Esophagus muscularis mucosa (tissue), 4 donors: ENCODE results near the gene THG1L. TPM values are rescaled to one million over a fixed set of nuclear protein-coding genes. Genes with fewer than 3 reads are reported as not detected.
"Not testable (repeated sequence)": the region's sequence is repeated elsewhere in the genome, so short reads cannot be mapped to it uniquely, and the experiment has no call there.

Source experiments
- DNase-seq: peaks from one replicate; pipeline ENCODE4 v3.0.0-alpha.2; 2017; ENCODE audit errors: extremely low spot score
- H3K27ac ChIP-seq, 4 donors: fragments of 200-600 bp; sonication (generic); replicated peaks in 1 of 4; 1 replicate in 3 of 4; 2 replicates in 1 of 4; pipeline ENCODE4 v1.5.1; 2016 to 2019; ENCODE audit warnings: mild to moderate bottlenecking in 1 of 4
- H3K27me3 ChIP-seq, 4 donors: fragments of 200-600 bp; sonication (generic); one replicate each; pipeline versions ENCODE4 v1.5.1 to v1.6.0; 2016 to 2019
- H3K36me3 ChIP-seq, 4 donors: fragments of 200-600 bp; sonication (generic); one replicate each; pipeline ENCODE4 v1.5.1; 2016 to 2019
- H3K4me1 ChIP-seq, 4 donors: fragments of 200-600 bp; sonication (generic); one replicate each; pipeline ENCODE4 v1.5.1; 2016 to 2019
- H3K4me3 ChIP-seq, 4 donors: fragments of 200-600 bp; sonication (generic); 1 replicate in 2 of 4; 2 replicates in 2 of 4; pipeline ENCODE4 v1.5.1; 2016 to 2019; ENCODE audit warnings: mild to moderate bottlenecking in 4 of 4, moderate library complexity in 1 of 4
- H3K9me3 ChIP-seq, 4 donors: fragments of 200-600 bp; sonication (generic); 1 replicate in 3 of 4; 2 replicates in 1 of 4; pipeline ENCODE4 v1.5.1; 2016 to 2019
- EP300 ChIP-seq: sonication (generic); formaldehyde crosslinking; IDR thresholded peaks from one replicate; pipeline ENCODE4 v1.6.1; 2017; ENCODE audit warnings: antibody characterized with exemption
- POLR2A ChIP-seq: fragments of 450-650 bp; IDR thresholded peaks from one replicate; pipeline ENCODE4 v1.6.1; 2017; ENCODE audit warnings: antibody characterized with exemption, moderate library complexity, mild to moderate bottlenecking, low read depth
- POLR2AphosphoS5 ChIP-seq, 2 donors: sonication (generic); formaldehyde crosslinking; IDR thresholded peaks; one replicate each; pipeline ENCODE4 v1.6.1; 2017; ENCODE audit warnings: antibody characterized with exemption in 2 of 2
- WGBS: methylation state at CpG from one replicate; pipeline ENCODE4 v1.1.5; 2018; 5-methylcytosine and 5-hydroxymethylcytosine counted together
- intact Hi-C: fragments of 100-400 bp; cut with DNase I; formaldehyde crosslinking; loops from one replicate; pipeline ENCODE4 v1.15.1; 2023
- total RNA-seq, 4 donors: library from RNA; depleted of rRNA; stranded (reverse); fragments of >200 nt; gene quantifications; one replicate each; pipeline versions ENCODE4 v1.1.0 to v1.2.1, GENCODE V29; 2016
- TF ChIP-seq, protein P1 (sequence below), 3 experiments: fragments of 200-600 bp in 2 of 3; fragments of 450-650 bp in 1 of 3; sonication (generic) in 2 of 3; IDR thresholded peaks; one replicate each; pipeline ENCODE4 v1.5.1; 2017 to 2019; ENCODE audit warnings: antibody characterized with exemption in 3 of 3, mild to moderate bottlenecking in 2 of 3, moderate library complexity in 1 of 3

Gene THG1L
- total RNA-seq, 4 donors from 2014 or later = 14.1 to 22.7 (median 20.7) TPM

GRCh38 chr5:157713830-157714595, 17.2 kb upstream of the THG1L start:
- Histone ChIP-seq H3K27ac (no peak overlapping the region), H3K4me3 (no peak overlapping the region), H3K9me3 (no peaks in the 10 kb centered on the region), H3K4me1 (peaks cover 8 to 24% (median 14%) of the 10 kb centered on the region in 4 donors), H3K36me3 (no peaks in the 10 kb centered on the region), H3K27me3 (no peaks in the 10 kb centered on the region)
- intact Hi-C loops = loop anchor here (10.0 kb wide), 1 partner anchor 139 kb away; the partner anchor contains the start of gene ADAM19
- TF ChIP-seq POLR2A = no peak
- TF ChIP-seq EP300 = no peak
- TF ChIP-seq, protein P1, sequence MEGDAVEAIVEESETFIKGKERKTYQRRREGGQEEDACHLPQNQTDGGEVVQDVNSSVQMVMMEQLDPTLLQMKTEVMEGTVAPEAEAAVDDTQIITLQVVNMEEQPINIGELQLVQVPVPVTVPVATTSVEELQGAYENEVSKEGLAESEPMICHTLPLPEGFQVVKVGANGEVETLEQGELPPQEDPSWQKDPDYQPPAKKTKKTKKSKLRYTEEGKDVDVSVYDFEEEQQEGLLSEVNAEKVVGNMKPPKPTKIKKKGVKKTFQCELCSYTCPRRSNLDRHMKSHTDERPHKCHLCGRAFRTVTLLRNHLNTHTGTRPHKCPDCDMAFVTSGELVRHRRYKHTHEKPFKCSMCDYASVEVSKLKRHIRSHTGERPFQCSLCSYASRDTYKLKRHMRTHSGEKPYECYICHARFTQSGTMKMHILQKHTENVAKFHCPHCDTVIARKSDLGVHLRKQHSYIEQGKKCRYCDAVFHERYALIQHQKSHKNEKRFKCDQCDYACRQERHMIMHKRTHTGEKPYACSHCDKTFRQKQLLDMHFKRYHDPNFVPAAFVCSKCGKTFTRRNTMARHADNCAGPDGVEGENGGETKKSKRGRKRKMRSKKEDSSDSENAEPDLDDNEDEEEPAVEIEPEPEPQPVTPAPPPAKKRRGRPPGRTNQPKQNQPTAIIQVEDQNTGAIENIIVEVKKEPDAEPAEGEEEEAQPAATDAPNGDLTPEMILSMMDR (IDR thresholded peaks at IDR 0.05) = no peak
- no peak for TF ChIP-seq POLR2AphosphoS5 (IDR thresholded peaks at IDR 0.05)
- DNase-seq = no peak
- WGBS = 91% methylated on average over 4 of the region's 4 CpGs

GRCh38 chr5:157714596-157714864, 16.7 kb upstream of the THG1L start:
- Histone ChIP-seq H3K9me3 (no peaks in the 10 kb centered on the region), H3K27ac (no peak overlapping the region), H3K4me3 (no peak overlapping the region), H3K27me3 (no peaks in the 10 kb centered on the region), H3K36me3 (no peaks in the 10 kb centered on the region), H3K4me1 (peaks cover 8 to 24% (median 15%) of the 10 kb centered on the region in 4 donors)
- intact Hi-C loops = loop anchor here (10.0 kb wide), 1 partner anchor 140 kb away; the partner anchor contains the start of gene ADAM19
- TF ChIP-seq POLR2A = no peak
- TF ChIP-seq, protein P1 (IDR thresholded peaks at IDR 0.05) = no peak
- no peak for TF ChIP-seq EP300
- DNase-seq = no peak

- DNase-seq = no peak
- WGBS = 0% methylated on average over 4 of the region's 4 CpGs
- Histone ChIP-seq H3K9me3 (no peaks in the 10 kb centered on the region), H3K27me3 (no peaks in the 10 kb centered on the region), H3K4me3 (peak overlapping the region in 1 of 4 donors; percentile 22), H3K4me1 (peaks cover 8 to 17% (median 12%) of the 10 kb centered on the region in 4 donors), H3K27ac (peak overlapping the region in 1 of 4 donors; percentile 10), H3K36me3 (no peaks in the 10 kb centered on the region)
- intact Hi-C loops = loop anchor here (2.0 to 10.0 kb wide), 5 partner anchors 46 to 391 kb away; partner anchors contain the start of genes ADAM19 and C5orf52
- TF ChIP-seq, protein P1 (IDR thresholded peaks at IDR 0.05) = peak; percentile 60 to 75 (median 69)
- TF ChIP-seq EP300 = no peak
Measured at GRCh38 chr5:157718519-157718918, 12.7 kb upstream of the THG1L start.

DNA sequence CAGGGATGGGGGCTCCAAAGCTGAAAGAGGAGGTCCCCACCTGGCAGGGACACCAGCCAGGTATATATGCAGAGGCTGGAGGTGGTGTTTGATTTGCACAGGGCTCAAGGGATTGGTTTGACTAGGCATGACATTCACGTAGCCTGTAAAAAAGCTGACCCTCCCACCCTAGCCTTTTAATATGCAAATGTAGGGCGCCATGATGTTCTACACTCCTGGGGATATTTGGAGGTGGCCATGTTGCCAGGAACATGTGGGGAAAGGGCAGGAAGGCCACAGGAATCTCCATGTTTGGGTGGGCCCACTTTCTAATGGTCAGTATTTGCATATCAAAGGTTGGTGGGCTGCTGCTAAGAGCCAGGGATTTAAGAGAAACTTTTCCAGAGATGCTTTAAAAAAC, 12.0 kb upstream of the THG1L start:
- no peak for TF ChIP-seq POLR2AphosphoS5 (IDR thresholded peaks at IDR 0.05)
- no peak for TF ChIP-seq POLR2A
- no peak for TF ChIP-seq EP300

GRCh38 chr5:157721159-157721558, 10.1 kb upstream of the THG1L start:
- TF ChIP-seq POLR2AphosphoS5 (IDR thresholded peaks at IDR 0.05) (no peak), POLR2A (no peak), EP300 (no peak)
- TF ChIP-seq, protein P1 (IDR thresholded peaks at IDR 0.05) = no peak
- intact Hi-C loops = no loop called here
- H3K36me3 ChIP-seq = no peaks in the 10 kb centered on the region
- no peak overlapping the region for H3K27ac ChIP-seq
- no peak overlapping the region for H3K4me3 ChIP-seq
- H3K9me3 ChIP-seq = no peaks in the 10 kb centered on the region
- H3K27me3 ChIP-seq = no peaks in the 10 kb centered on the region
- peaks cover 8 to 17% (median 12%) of the 10 kb centered on the region in 4 donors for H3K4me1 ChIP-seq
- 89% methylated on average over 6 of the region's 6 CpGs for WGBS
- DNase-seq = no peak

More for the DNA sequence above, 12.0 kb upstream of the THG1L start:
- no peak for DNase-seq
- intact Hi-C loops = loop anchor here (2.0 to 10.0 kb wide), 5 partner anchors 47 to 392 kb away; partner anchors contain the start of genes ADAM19 and C5orf52
- Histone ChIP-seq H3K4me3 (no peak overlapping the region), H3K4me1 (peaks cover 8 to 17% (median 12%) of the 10 kb centered on the region in 4 donors), H3K9me3 (no peaks in the 10 kb centered on the region), H3K27ac (no peak overlapping the region), H3K27me3 (no peaks in the 10 kb centered on the region), H3K36me3 (no peaks in the 10 kb centered on the region)
- 100% methylated on average over 2 of the region's 2 CpGs for WGBS

DNA sequence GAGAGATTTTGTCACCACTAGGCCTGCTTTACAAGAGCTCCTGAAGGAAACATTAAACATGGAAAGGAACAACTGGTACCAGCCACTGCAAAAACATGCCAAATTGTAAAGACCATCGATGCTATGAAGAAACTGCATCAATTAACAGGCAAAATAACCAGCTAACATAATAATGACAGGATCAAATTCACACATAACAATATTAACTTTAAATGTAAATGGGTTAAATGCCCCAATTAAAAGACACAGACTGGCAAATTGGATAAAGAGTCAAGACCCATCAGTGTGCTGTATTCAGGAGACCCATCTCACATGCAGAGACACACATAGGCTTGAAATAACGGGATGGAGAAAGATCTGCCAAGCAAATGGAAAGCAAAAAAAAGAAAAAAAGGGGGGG, 8.3 kb upstream of the THG1L start:
- DNase-seq, intact Hi-C loops: not testable (repeated sequence)
- 80% methylated on average over 2 of the region's 2 CpGs for WGBS

GRCh38 chr5:157726607-157727006, 4.6 kb upstream of the THG1L start:
- intact Hi-C loops, H3K4me3 ChIP-seq, H3K27ac ChIP-seq, DNase-seq, H3K4me1 ChIP-seq, H3K36me3 ChIP-seq, H3K27me3 ChIP-seq, H3K9me3 ChIP-seq: not testable (repeated sequence)
- 92% methylated on average over 2 of the region's 2 CpGs for WGBS

More for the DNA sequence above, 8.3 kb upstream of the THG1L start:
- H3K4me3 ChIP-seq, H3K27ac ChIP-seq, H3K27me3 ChIP-seq, H3K9me3 ChIP-seq, H3K36me3 ChIP-seq: not testable (repeated sequence)
- peaks cover 8 to 13% (median 10%) of the 10 kb centered on the region in 4 donors for H3K4me1 ChIP-seq

DNA sequence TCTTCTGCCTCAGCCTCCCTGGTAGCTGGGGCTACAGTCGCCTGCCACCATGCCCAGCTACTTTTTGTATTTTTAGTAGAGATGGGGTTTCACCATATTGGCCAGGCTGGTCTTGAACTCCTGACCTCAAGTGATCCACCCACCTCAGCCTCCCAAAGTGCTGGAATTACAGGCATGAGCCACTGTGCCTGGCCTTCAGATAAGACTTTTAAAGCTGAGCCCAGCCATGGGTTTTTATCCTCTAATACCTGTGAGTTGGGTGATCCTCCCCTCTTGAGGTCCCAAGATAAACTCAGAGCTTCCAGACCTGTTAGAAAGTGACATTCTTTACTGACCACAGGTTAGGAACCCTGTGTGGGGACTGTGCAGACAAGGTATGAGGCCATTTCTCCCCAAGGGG, 3.4 kb upstream of the THG1L start:
- H3K4me1 ChIP-seq, H3K36me3 ChIP-seq, H3K9me3 ChIP-seq, H3K27ac ChIP-seq, H3K27me3 ChIP-seq, intact Hi-C loops, H3K4me3 ChIP-seq, DNase-seq: not testable (repeated sequence)
- WGBS = 89% methylated on average over 1 of the region's 1 CpG
